NCI-H146 treated with DMSO at 0.1 percent for 48 hours (cell line): ENCODE measurements around the gene GIT2.
"Not testable (repeated sequence)": the region's sequence is repeated elsewhere in the genome, so short reads cannot be mapped to it uniquely, and the experiment has no call there.

ENCODE experiments used
- DNase-seq: peaks from one replicate; lab custom pipeline; 2025; ENCODE audit not compliant: unreplicated experiment; lab: John Stamatoyannopoulos, UW

The GIT2 gene

DNA sequence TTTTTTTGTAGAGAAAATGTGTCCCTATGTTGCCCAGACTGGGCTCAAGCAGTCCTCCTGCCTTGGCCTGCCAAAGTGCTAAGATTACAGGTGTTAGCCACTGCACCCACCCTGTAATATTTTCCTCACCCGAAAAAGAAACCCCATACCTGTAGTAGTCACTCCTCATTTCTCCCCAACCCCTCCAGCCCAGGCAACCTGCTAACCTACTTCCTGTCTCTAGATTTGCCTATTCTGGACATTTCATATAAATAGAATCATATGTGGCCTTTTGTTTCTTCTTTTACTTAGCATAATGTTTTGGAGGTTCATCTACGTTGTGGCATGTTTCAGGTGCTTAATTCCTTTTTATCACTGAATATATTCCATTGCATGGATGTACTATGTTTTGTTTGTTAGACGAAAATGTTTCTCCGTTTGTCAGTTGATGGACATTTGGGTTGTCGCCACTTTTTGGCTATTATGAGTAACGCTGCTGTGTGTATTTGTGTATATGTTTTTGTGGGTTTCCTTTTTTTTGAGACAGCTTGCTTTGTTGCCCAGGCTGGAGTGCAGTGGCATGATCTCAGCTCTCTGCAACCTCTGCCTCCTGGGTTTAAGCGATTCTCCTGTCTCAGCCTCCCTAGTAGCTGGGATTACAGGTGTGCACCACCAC lies 9.3 kb upstream of the GIT2 start:
- DNase-seq, result no peak

DNA sequence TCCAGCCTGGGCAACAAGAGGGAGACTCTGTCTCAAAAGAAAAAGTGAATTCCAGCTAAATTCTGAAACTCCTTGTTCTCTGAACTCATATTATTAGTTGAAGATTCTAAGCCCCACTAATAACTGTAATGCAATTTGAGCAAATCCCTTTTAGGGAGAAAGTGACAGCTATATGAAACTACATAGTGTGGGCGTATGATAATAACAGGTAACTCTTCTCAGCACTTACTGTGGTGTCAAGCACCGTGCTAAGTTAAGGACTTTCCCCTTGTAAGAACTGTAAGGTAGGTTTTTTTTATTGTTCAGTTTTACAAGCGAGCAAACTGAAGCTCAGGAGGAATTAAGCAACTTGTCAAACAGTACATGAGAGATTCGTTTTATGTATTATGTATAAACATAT lies 8.4 kb upstream of the GIT2 start:
- no peak for DNase-seq

DNA sequence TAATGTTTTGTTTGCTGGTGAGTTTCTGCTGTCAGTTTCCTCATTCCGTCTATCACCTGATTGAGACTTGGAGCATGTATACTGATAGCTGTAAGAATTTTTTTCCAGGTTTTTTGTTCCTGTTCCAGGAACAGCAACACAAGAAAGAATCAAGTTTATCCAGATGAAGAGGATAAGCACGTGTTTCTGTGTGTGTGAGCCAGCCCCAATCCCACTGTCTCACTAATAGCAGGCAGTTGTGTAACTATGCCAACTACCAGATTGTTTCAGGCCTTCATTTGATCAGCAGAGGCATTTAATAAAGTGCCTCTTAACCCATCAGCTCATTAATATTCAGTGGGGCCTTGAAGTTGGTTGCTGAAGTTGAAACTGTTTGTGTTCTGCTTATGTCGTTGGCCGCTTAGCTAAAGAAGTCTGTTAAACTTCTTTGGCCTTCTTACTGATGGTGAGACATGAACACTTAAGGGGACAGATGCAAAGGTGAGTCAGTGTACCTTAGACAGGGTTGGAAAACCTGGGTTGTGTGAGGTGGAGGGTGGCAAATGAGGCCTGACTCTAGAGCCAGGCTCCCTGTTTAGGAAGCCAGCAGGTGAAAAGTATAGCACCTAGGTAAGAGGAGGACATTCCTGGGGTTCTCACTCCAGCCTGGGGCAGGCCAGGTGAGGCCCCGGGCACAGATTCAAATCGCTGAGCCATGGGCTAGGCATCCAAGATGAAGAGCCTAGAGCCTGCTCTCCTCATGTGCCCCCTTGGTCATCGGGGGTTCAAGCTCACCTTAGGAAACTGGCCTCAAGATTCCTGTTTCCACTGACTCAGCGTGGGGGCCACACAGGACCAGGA lies 6.7 kb upstream of the GIT2 start:
- no peak for DNase-seq

- DNase-seq, result no peak
These were observed 5.4 kb upstream of the GIT2 start for GRCh38 chr12:110001596-110001995.

DNA sequence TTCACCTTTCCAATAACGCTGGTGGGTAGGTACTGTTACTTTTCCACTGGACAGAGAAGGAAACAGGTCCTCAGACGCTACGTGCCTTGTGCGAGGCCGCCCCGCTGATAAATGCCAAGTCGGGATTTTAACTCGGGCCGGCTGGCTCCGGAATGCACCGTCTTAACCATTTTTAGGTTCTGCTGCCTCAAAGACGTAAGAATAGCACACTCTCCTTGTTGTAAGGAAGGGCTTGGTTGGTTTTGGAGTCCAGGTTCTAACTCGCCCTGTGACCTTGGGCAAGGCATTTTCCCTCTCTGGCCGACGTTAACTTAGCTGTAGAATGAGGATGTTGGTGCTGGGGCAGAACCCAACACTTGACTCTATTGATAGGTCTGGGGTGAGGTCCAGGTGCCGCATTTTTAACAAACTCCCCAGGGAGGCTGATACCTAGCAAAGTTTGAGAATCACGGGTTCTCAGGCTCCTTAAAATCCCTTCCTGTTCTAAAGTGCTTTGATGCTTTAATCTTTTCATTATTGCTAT lies 3.9 kb upstream of the GIT2 start:
- no peak for DNase-seq

DNA sequence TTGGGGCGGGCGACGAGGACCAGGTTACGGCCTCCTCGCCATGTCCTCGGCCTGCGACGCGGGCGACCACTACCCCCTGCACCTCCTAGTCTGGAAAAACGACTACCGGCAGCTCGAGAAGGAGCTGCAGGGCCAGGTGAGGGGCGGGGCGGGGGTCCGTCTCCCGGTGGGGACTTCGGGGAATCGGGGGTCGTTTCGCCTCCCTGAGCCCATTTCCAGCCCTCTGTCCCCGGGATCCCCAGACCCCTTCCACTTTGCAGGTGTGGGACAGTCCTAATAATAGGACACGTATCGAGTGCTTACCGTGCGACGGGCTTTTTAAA lies 3.4 kb upstream of the GIT2 start:
- no peak for DNase-seq

GRCh38 chr12:109998904-109999648 lies 2.9 kb upstream of the GIT2 start, which contains the start of gene ANKRD13A:
TSS of gene ANKRD13A (plus strand) at chr12:109999430. CDS start at chr12:109999689, 259 bp downstream.
- DNase-seq, result peak; percentile 79

GRCh38 chr12:109998241-109998903 lies 2.2 kb upstream of the GIT2 start:
- peak; percentile 13 for DNase-seq

- no peak for DNase-seq
These were observed 1.2 kb upstream of the GIT2 start for GRCh38 chr12:109997393-109997792.

- no peak for DNase-seq
These were observed 300 bp upstream of the GIT2 start for GRCh38 chr12:109996483-109996853.

- no peak for DNase-seq
These were observed 845 bp downstream of the GIT2 start for GRCh38 chr12:109995361-109995685.

DNA sequence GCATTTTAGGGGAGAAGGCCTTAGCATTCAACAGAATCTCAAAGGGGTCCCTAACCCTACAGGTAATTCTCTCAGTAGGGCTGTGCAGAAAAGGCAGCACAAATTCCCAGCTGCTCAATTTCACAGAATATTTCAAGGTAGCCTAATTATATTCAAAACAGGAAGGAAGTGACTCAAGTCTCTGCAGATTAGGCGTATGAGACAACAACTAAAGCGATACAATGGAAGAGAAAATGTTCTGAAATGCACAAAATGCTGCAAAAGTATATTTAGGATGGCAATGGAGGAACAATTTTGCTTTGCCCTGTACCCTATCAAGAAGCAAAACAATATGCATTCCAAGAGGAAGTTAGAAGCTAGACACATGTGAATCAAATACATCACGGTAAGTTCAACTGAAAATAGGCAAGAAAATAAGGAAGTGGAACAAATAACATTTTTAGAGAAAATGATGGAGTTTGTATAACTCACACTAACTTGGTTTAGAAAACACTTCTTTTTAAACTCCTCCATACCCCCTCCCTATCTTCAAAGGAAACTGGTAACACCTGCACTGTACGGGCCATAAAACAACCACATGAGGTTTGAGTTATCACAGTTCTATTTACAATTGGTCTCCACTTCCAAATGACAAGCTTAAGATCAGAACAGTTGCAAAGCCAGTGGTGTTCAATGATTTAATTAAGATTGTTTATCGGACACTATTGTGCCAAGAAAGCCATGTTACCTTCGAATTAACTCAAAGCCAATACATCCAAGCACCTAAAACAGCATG lies 1.6 kb downstream of the GIT2 start:
- no peak for DNase-seq

DNA sequence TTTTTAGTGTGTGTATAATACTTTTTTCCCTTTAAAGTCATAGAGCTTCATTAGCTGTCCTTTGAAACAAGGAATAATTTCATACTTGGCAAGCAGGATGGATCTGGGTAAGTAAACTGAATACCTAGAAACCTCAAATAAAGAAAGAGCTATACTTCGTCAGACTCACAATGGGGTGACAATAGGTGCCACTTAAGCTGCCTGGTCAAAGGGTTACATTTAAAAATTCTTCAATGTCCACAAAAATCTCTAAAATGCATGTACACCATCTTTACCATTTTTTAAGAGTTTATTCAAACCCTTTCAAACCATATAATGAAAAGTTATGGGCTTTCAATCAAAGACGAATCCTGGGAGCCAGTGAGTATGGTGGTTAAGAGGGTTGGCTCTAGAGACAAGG lies 3.1 kb downstream of the GIT2 start:
- DNase-seq, result no peak

GRCh38 chr12:109991586-109991985 lies 4.6 kb downstream of the GIT2 start:
- DNase-seq, result no peak

DNA sequence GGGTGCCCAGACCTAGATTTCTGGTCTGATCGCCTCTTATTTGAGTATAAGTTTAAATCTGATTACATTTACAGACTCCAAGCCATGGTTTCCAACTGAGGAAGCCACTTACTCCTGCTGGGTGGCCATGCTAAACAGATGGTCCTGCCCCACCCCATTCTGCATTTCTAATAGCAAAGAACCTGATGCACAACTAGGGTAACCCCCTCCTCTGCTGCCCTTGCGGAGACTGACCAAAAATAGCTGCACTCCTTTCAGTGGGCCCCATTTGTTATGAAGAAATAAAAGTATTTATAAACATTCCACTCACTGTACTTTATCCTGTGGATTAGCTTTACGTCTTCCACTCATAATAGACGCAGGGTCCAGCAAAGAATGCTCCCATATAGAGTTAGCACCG lies 6.8 kb downstream of the GIT2 start:
- DNase-seq, result no peak

GRCh38 chr12:109988903-109989302 lies 7.3 kb downstream of the GIT2 start:
- DNase-seq, result no peak

GRCh38 chr12:109988274-109988673 lies 7.9 kb downstream of the GIT2 start:
- no peak for DNase-seq

- no peak for DNase-seq
These were observed 8.6 kb downstream of the GIT2 start for GRCh38 chr12:109987615-109988014.

- not testable (repeated sequence) for DNase-seq
These were observed 9.9 kb downstream of the GIT2 start for GRCh38 chr12:109986236-109986635.

GRCh38 chr12:109983432-109984142 lies 12.6 kb downstream of the GIT2 start:
- DNase-seq, result no peak
